Measurements from ENCODE around the gene AGT.
"Not testable (repeated sequence)": the region's sequence is repeated elsewhere in the genome, so short reads cannot be mapped to it uniquely, and the experiment has no call there.

AGT gene

GRCh38 chr1:230743899-230744298 lies 30.0 kb upstream of the AGT start:
- DNase-seq (ENCODE audit: low spot score) = no peak

- DNase-seq (ENCODE audit: low spot score) = no peak
These were observed 25.8 kb upstream of the AGT start for GRCh38 chr1:230739564-230740290.

GRCh38 chr1:230737622-230738262 lies 23.8 kb upstream of the AGT start:
- no peak for DNase-seq (ENCODE audit: low spot score)

GRCh38 chr1:230735447-230735846 lies 21.5 kb upstream of the AGT start:
- no peak for DNase-seq (ENCODE audit: low spot score)

GRCh38 chr1:230730977-230731376 lies 17.1 kb upstream of the AGT start:
- no peak for DNase-seq (ENCODE audit: low spot score)

- DNase-seq (ENCODE audit: low spot score) = peak; percentile 33
These were observed 14.9 kb upstream of the AGT start for GRCh38 chr1:230728710-230729392.

- DNase-seq (ENCODE audit: low spot score) = no peak
These were observed 11.5 kb upstream of the AGT start for GRCh38 chr1:230725256-230726012.

GRCh38 chr1:230721849-230722522 lies 8.1 kb upstream of the AGT start:
- not testable (repeated sequence) for DNase-seq (ENCODE audit: low spot score)

GRCh38 chr1:230717251-230717650 lies 3.3 kb upstream of the AGT start:
- no peak for DNase-seq (ENCODE audit: low spot score)

- DNase-seq (ENCODE audit: low spot score) = not testable (repeated sequence)
These were observed 2.5 kb upstream of the AGT start for GRCh38 chr1:230716453-230716852.

GRCh38 chr1:230715510-230715909 lies 1.6 kb upstream of the AGT start:
- no peak for DNase-seq (ENCODE audit: low spot score)

GRCh38 chr1:230713547-230713914 lies 391 bp downstream of the AGT start:
- no peak for DNase-seq (ENCODE audit: low spot score)

GRCh38 chr1:230713138-230713537 lies 784 bp downstream of the AGT start:
- DNase-seq (ENCODE audit: low spot score) = no peak

GRCh38 chr1:230712470-230712942 lies 1.4 kb downstream of the AGT start:
- DNase-seq (ENCODE audit: low spot score) = no peak

- DNase-seq (ENCODE audit: low spot score) = no peak
These were observed 2.7 kb downstream of the AGT start for GRCh38 chr1:230711245-230711644.

- no peak for DNase-seq (ENCODE audit: low spot score)
These were observed 3.4 kb downstream of the AGT start for GRCh38 chr1:230710543-230710904.

GRCh38 chr1:230709619-230710542 lies 4.0 kb downstream of the AGT start:
- no peak for DNase-seq (ENCODE audit: low spot score)

GRCh38 chr1:230708631-230709580 lies 5.0 kb downstream of the AGT start:
- no peak for DNase-seq (ENCODE audit: low spot score)

Data from globus pallidus (tissue), 1 donor.